Measurements from ENCODE around the gene ARSA.

Gene ARSA

DNA sequence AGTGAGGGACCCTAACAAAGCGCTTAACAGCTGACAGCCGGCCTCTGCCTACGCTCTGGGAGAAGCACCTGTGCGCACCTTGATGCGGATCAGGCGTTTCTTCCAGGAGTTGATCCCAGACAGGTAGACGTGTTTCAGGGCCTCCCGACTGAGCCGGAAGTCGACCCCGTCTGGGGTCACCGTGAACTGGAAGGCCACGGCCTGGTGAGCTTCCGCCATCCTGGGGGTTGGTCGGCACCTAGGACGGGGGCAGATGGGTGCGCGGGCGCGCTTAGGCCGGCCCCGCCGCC lies 50.3 kb downstream of the ARSA start:
- no peak for DNase-seq

DNA sequence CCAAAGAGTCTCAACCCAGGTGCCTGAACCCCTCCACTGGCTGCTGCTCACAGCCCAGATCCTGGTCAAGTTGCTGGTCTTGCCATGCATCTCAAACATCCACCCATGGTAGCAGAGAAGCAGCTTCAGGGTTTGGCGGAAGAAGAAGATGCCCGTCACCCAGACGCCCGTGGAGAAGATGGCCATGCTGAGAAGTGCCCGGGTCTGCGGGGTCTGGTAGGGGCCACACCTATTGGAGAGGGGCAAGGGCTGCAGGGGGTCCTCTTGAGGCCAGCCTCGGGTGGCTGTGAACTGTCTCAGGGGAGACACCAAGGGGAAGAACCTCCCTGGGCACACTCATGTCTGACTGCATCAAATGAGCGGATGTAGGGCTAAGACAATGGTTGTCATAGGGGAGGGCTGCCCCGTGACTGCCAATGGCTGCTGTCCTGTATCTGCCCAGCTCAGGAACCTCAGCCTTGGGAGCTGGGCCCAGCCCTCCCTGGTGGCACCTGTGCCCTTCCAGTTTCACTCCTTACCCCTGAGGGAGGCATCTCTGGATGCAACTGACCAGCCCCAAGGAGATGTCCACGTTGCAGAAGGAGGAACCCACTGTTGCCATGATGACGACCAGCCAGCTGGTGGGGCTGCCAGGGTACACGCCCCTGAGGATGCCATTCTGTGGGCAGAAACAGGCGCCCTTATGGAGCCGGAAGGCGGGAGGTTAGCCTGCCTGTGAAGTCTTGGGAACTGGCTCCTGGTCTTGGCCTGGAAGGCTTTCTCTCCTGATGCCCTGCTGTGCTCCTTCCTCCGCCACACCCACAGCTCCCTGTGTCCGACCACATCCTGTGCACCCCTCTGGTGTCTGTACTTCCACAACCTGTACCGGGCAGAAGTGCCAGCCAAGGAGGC lies 50.9 kb downstream of the ARSA start:
- DNase-seq = no peak

DNA sequence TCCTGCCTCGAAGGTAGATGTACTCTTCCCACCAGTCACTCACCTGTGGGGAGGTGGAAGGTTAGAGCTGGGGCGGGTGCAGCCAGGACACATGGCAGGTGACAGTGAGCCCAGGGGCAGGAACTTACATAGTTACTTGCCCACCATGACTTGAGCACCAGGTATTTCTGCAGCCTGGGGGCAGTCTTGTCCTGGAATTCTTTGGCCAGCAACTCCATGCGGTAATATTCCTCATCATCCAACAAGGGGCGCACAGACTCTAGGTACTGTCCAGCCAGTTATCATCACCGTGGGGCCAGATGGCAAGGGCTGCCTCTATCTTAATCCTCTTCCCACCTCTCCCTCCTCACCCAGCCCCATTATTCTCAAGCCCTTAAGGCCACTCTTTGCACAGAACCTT lies 51.9 kb downstream of the ARSA start:
- no peak for DNase-seq

DNA sequence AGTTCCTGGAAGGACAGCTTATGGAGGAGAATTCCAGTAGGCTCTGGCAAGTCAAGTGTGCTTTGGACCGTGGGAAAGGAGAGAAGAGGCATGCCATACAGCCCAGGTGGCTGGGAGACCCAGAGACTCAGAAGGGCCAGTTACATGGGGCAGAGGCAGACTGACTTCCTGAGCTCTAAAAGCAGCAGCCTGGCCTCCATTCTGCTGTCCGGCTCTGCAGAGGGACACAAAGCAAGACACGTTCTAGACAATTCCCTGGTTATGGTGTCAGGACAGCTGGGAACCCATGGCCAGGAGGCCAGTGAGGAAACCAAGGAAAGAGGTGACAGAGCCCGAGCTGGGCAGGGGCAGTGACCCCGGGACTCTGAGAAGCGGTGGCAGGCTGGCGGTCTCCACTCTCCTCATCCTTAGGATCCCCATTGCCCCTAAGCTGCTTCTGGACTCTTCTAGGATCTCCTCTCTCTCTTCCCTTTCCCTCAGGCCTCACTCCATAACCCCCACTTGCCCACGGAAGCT lies 52.5 kb downstream of the ARSA start:
- DNase-seq = no peak
